ENCODE results near the gene DACT2.

Gene DACT2

GRCh38 chr6:168349718-168350210 lies 30.2 kb upstream of the DACT2 start:
- ChIA-PET POLR2A (no interaction called here), CTCF (no interaction called here)
- no peak for DNase-seq (ENCODE audit: extremely low spot score)
- TF ChIP-seq, protein P1, sequence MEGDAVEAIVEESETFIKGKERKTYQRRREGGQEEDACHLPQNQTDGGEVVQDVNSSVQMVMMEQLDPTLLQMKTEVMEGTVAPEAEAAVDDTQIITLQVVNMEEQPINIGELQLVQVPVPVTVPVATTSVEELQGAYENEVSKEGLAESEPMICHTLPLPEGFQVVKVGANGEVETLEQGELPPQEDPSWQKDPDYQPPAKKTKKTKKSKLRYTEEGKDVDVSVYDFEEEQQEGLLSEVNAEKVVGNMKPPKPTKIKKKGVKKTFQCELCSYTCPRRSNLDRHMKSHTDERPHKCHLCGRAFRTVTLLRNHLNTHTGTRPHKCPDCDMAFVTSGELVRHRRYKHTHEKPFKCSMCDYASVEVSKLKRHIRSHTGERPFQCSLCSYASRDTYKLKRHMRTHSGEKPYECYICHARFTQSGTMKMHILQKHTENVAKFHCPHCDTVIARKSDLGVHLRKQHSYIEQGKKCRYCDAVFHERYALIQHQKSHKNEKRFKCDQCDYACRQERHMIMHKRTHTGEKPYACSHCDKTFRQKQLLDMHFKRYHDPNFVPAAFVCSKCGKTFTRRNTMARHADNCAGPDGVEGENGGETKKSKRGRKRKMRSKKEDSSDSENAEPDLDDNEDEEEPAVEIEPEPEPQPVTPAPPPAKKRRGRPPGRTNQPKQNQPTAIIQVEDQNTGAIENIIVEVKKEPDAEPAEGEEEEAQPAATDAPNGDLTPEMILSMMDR (IDR thresholded peaks at IDR 0.05; ENCODE audit: control extremely low read depth, extremely low read depth, low read depth, missing control alignments), result no peak

DNA sequence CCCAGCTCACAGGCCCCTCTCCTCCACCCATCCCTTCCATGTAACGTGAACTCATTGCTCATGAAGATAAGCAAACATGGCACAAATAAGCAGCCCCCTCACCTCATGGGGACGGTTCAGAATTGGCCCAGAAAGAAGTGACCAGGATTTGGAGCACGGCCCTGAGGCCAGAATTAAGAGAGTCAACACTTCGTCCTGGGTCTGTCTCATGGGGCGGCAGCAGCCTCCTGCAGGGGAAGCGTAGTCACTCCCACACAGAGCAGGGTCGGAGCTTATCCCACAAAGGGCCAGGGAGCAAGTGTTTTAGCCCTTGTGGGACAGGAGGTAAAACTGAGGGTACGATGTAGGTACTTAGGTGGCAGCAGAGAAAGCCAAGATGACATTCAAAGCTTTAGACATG lies 28.6 kb upstream of the DACT2 start:
- POLR2A ChIA-PET, result no interaction called here
- DNase-seq (ENCODE audit: extremely low spot score), result no peak
- TF ChIP-seq, protein P1 (IDR thresholded peaks at IDR 0.05; ENCODE audit: control extremely low read depth, extremely low read depth, low read depth, missing control alignments), result no peak

GRCh38 chr6:168347615-168348014 lies 28.0 kb upstream of the DACT2 start:
- POLR2A ChIA-PET, result no interaction called here
- CTCF ChIA-PET, result interaction anchor here (1.2 kb wide), 1 partner anchor 26 kb away, joined by 4 read pairs; no protein-coding TSS in a partner anchor
- DNase-seq (ENCODE audit: extremely low spot score), result no peak
- TF ChIP-seq, protein P1 (IDR thresholded peaks at IDR 0.05; ENCODE audit: control extremely low read depth, extremely low read depth, low read depth, missing control alignments), result no peak

More for the DNA sequence above, 28.6 kb upstream of the DACT2 start:
- CTCF ChIA-PET, result interaction anchor here (1.2 kb wide), 1 partner anchor 26 kb away, joined by 4 read pairs; no protein-coding TSS in a partner anchor

DNA sequence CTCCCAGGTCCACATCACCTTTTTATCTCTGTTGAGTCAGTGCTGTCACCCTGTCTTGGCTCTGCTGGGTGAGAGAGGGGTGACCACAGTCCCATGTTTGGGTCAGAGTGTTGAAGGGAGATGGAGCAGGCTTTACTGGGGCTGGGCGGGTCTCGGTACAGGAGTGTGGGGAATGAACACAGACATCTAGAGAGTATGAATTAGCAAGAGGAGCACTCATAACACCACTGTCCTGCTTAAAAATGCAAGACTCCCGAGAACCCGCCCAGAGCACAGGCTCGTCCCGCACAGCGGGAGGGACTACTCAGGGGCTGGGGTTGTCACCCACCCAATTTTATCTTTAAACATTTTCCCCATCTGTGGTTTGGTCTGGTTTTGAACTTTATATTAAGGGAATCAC lies 27.5 kb upstream of the DACT2 start:
- POLR2A ChIA-PET, result no interaction called here
- TF ChIP-seq, protein P1 (IDR thresholded peaks at IDR 0.05; ENCODE audit: control extremely low read depth, extremely low read depth, low read depth, missing control alignments), result no peak
- DNase-seq (ENCODE audit: extremely low spot score), result no peak
- CTCF ChIA-PET, result no interaction called here

GRCh38 chr6:168345896-168346754 lies 26.5 kb upstream of the DACT2 start:
- DNase-seq (ENCODE audit: extremely low spot score), result no peak
- TF ChIP-seq, protein P1 (IDR thresholded peaks at IDR 0.05; ENCODE audit: control extremely low read depth, extremely low read depth, low read depth, missing control alignments), result no peak
- ChIA-PET POLR2A (no interaction called here), CTCF (no interaction called here)

DNA sequence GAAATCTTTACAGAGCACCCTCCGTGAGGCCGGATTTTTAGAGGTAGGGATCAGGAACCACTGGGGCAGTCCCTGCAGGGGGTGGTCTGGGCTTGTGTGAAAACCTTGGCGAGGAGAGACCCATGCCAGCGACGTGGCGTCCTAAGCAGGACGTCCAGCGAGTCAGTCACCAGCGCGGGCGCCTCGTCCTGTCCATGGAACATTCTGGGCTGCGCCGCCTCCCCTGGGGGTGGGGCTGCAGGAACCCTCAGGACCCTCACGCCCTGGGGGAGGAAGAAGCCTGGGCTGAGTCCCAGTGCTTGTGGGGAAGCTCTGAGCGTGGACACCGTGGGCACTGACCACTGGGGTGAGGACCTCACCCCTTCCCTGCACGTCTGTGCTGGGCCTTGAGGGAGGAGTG lies 25.7 kb upstream of the DACT2 start:
- no peak for DNase-seq (ENCODE audit: extremely low spot score)
- TF ChIP-seq, protein P1 (IDR thresholded peaks at IDR 0.05; ENCODE audit: control extremely low read depth, extremely low read depth, low read depth, missing control alignments), result no peak
- CTCF ChIA-PET, result no interaction called here
- POLR2A ChIA-PET, result no interaction called here
